Osteocyte (in vitro differentiated cells): ENCODE data around the gene TEX13B. TPM values are rescaled to one million over a fixed set of nuclear protein-coding genes. Genes with fewer than 3 reads are reported as not detected.
"Not testable (repeated sequence)": the region's sequence is repeated elsewhere in the genome, so short reads cannot be mapped to it uniquely, and the experiment has no call there.

Experiments
- DNase-seq: peaks from one replicate; pipeline ENCODE4 v3.0.0; 2021; ENCODE audit warnings: mixed read lengths; ENCODE audit not compliant: unreplicated experiment; ENCODE audit errors: extremely low spot score
- H3K27ac Mint-ChIP-seq: one replicate; pipeline ENCODE4 v1.8.0; 2021; ENCODE audit warnings: mild to moderate bottlenecking, mixed read lengths; ENCODE audit not compliant: unreplicated experiment
- H3K27me3 Mint-ChIP-seq: one replicate; pipeline ENCODE4 v1.8.0; 2021; ENCODE audit warnings: mixed read lengths; ENCODE audit not compliant: unreplicated experiment
- H3K36me3 Mint-ChIP-seq: one replicate; pipeline ENCODE4 v1.8.0; 2021; ENCODE audit warnings: mixed read lengths; ENCODE audit not compliant: unreplicated experiment
- H3K4me1 Mint-ChIP-seq: one replicate; pipeline ENCODE4 v1.8.0; 2021; ENCODE audit warnings: mixed read lengths; ENCODE audit not compliant: unreplicated experiment
- H3K4me3 Mint-ChIP-seq: one replicate; pipeline ENCODE4 v1.8.0; 2021; ENCODE audit warnings: mild to moderate bottlenecking, moderate library complexity, mixed read lengths; ENCODE audit not compliant: unreplicated experiment
- H3K9me3 Mint-ChIP-seq: one replicate; pipeline ENCODE4 v1.8.0; 2021; ENCODE audit warnings: mixed read lengths; ENCODE audit not compliant: unreplicated experiment
- total RNA-seq: library from RNA; stranded (reverse); gene quantifications from 2 replicates; pipeline ENCODE4 v1.2.1, GENCODE V29; 2021
- TF ChIP-seq, protein P1 (sequence below): fragments of 200-600 bp; sonication (generic); IDR thresholded peaks from 2 replicates; pipeline ENCODE4 v1.5.0; 2021; ENCODE audit warnings: antibody characterized with exemption, mild to moderate bottlenecking, moderate library complexity

The TEX13B gene
- total RNA-seq, 1 donor from 2014 or later, result not detected

DNA sequence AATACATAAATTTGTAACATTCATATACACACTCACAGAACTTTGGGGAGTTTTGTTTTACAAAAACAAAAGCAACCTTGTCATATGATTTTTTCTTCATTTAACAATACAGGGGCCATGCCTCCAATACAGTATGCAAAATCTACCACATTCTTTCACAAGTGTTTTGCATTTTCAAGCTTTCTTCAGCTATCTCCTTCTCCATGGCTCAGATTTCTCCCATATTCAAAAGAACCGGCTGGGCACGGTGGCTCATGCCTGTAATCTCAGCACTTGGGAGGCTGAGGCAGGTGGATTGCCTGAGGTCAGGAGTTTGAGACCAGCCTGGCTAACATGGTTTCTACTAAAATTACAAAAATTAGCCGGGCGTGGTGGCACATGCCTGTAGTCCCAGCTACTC lies 4.1 kb downstream of the TEX13B start:
- TF ChIP-seq, protein P1, sequence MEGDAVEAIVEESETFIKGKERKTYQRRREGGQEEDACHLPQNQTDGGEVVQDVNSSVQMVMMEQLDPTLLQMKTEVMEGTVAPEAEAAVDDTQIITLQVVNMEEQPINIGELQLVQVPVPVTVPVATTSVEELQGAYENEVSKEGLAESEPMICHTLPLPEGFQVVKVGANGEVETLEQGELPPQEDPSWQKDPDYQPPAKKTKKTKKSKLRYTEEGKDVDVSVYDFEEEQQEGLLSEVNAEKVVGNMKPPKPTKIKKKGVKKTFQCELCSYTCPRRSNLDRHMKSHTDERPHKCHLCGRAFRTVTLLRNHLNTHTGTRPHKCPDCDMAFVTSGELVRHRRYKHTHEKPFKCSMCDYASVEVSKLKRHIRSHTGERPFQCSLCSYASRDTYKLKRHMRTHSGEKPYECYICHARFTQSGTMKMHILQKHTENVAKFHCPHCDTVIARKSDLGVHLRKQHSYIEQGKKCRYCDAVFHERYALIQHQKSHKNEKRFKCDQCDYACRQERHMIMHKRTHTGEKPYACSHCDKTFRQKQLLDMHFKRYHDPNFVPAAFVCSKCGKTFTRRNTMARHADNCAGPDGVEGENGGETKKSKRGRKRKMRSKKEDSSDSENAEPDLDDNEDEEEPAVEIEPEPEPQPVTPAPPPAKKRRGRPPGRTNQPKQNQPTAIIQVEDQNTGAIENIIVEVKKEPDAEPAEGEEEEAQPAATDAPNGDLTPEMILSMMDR, result no peak
- H3K27me3 Mint-ChIP-seq, result peaks cover 9% of the 10 kb centered on the region
- H3K36me3 Mint-ChIP-seq, result no peaks in the 10 kb centered on the region
- DNase-seq, result no peak
- H3K27ac Mint-ChIP-seq, result no peak overlapping the region
- H3K4me1 Mint-ChIP-seq, result no peaks in the 10 kb centered on the region
- no peaks in the 10 kb centered on the region for H3K9me3 Mint-ChIP-seq
- no peak overlapping the region for H3K4me3 Mint-ChIP-seq

DNA sequence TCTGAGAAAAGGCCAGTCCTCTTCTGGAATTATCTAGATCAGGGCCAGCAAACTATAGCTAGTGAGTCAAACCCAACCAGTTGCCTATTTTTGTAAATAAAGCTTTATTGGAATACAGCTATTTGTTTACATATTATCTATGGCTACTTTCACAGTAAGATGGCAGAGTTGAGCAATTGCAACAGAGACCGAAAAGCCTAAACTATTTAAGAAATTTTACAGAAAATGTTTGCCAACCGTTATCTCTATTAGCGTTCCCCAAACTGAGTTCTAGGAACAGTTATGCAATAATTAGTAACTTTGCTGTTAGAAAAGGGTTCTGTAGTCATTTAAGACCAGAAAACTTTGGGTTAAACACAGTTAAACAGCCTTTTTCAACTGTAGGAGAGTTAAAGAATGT lies 10.5 kb downstream of the TEX13B start:
- H3K4me3 Mint-ChIP-seq, result no peak overlapping the region
- TF ChIP-seq, protein P1, result no peak
- no peak overlapping the region for H3K27ac Mint-ChIP-seq
- H3K4me1 Mint-ChIP-seq, result no peaks in the 10 kb centered on the region
- no peak for DNase-seq
- H3K36me3 Mint-ChIP-seq, result no peaks in the 10 kb centered on the region
- no peaks in the 10 kb centered on the region for H3K9me3 Mint-ChIP-seq
- peaks cover 3% of the 10 kb centered on the region for H3K27me3 Mint-ChIP-seq

- Mint-ChIP-seq H3K27me3 (peaks cover 3% of the 10 kb centered on the region), H3K4me3 (no peak overlapping the region), H3K36me3 (no peaks in the 10 kb centered on the region), H3K27ac (no peak overlapping the region), H3K9me3 (peaks cover 5% of the 10 kb centered on the region), H3K4me1 (no peaks in the 10 kb centered on the region)
- DNase-seq, result no peak
- TF ChIP-seq, protein P1, result no peak
These were observed 12.1 kb downstream of the TEX13B start for GRCh38 chrX:107970073-107970472.

DNA sequence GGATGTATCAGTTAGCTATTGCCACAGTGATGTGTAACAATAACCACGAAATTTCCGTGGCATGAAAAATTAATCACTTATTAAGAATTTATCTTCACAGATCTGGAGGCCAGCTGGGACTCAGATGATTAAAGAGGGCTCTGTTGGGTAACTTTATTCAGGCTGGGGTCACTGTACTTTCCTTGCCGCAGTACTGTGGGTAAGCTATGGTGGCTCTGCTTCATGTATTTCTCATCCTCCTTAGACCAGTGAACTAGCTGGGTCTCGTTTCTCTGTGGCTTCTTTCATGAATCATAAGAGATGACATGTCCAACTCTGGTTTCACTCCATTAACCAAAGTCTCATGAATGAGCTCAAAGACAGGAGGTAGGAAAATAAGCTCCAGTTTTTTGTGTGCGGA lies 13.5 kb downstream of the TEX13B start:
- Mint-ChIP-seq H3K27ac (no peak overlapping the region), H3K4me3 (no peak overlapping the region), H3K4me1 (no peaks in the 10 kb centered on the region), H3K9me3 (peaks cover 5% of the 10 kb centered on the region), H3K27me3 (peaks cover 3% of the 10 kb centered on the region), H3K36me3 (no peaks in the 10 kb centered on the region)
- no peak for DNase-seq
- TF ChIP-seq, protein P1, result no peak

- DNase-seq, H3K4me3 Mint-ChIP-seq, H3K27ac Mint-ChIP-seq, H3K9me3 Mint-ChIP-seq, H3K36me3 Mint-ChIP-seq, H3K4me1 Mint-ChIP-seq, H3K27me3 Mint-ChIP-seq: not testable (repeated sequence)
These were observed 26.8 kb downstream of the TEX13B start for GRCh38 chrX:107955337-107955736.

DNA sequence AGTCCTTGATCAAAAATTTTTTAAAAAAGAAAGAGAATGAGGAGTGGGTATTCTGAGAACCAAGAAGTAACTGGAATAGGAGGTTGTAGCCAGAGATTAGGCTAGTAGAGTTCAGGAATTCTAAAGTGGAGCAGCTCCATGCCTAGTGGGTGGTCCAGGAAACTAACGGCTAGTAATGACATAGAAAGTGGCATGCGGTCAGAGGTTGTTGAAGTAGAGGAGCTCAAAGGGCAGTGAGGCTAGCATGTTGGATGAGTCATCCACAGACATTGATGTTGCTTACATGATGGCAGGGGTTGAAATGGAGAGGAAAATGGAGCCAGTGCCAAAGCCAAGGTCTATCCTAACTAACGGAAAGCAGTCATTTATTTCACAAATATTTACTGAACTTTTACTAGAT lies 42.1 kb downstream of the TEX13B start:
- TF ChIP-seq, protein P1, result no peak
- Mint-ChIP-seq H3K4me1 (peaks cover 5% of the 10 kb centered on the region), H3K36me3 (no peaks in the 10 kb centered on the region), H3K27me3 (no peaks in the 10 kb centered on the region), H3K4me3 (no peak overlapping the region), H3K9me3 (no peaks in the 10 kb centered on the region), H3K27ac (no peak overlapping the region)
- DNase-seq, result no peak
